Measurements from ENCODE around the gene KLHL36.

The KLHL36 gene

GRCh38 chr16:84648595-84649510, 542 bp downstream of the KLHL36 start:
- DNase-seq (ENCODE audit: low spot score) = no peak

- no peak for DNase-seq (ENCODE audit: low spot score)
Observed at GRCh38 chr16:84649511-84649861, 1.2 kb downstream of the KLHL36 start.

GRCh38 chr16:84650062-84650991, 2.0 kb downstream of the KLHL36 start:
- DNase-seq (ENCODE audit: low spot score) = peak; percentile 25

GRCh38 chr16:84652566-84652965, 4.3 kb downstream of the KLHL36 start:
- no peak for DNase-seq (ENCODE audit: low spot score)

- DNase-seq (ENCODE audit: low spot score) = no peak
Observed at GRCh38 chr16:84654238-84654637, 5.9 kb downstream of the KLHL36 start.

GRCh38 chr16:84654998-84655397, 6.7 kb downstream of the KLHL36 start:
- DNase-seq (ENCODE audit: low spot score) = no peak

- DNase-seq (ENCODE audit: low spot score) = no peak
Observed at GRCh38 chr16:84656649-84657048, 8.3 kb downstream of the KLHL36 start.

GRCh38 chr16:84657229-84657837, 9.0 kb downstream of the KLHL36 start:
- no peak for DNase-seq (ENCODE audit: low spot score)

- no peak for DNase-seq (ENCODE audit: low spot score)
Observed at GRCh38 chr16:84658690-84659089, 10.4 kb downstream of the KLHL36 start.

- no peak for DNase-seq (ENCODE audit: low spot score)
Observed at GRCh38 chr16:84659656-84660300, 11.5 kb downstream of the KLHL36 start.

- no peak for DNase-seq (ENCODE audit: low spot score)
Observed at GRCh38 chr16:84660973-84661372, 12.7 kb downstream of the KLHL36 start.

- DNase-seq (ENCODE audit: low spot score) = no peak
Observed at GRCh38 chr16:84661418-84662060, 13.2 kb downstream of the KLHL36 start.

GRCh38 chr16:84662471-84662870, 14.2 kb downstream of the KLHL36 start:
- no peak for DNase-seq (ENCODE audit: low spot score)

- DNase-seq (ENCODE audit: low spot score) = no peak
Observed at GRCh38 chr16:84663433-84664101, 15.3 kb downstream of the KLHL36 start.

- DNase-seq (ENCODE audit: low spot score) = no peak
Observed at GRCh38 chr16:84665359-84665758, 17.0 kb downstream of the KLHL36 start.

GRCh38 chr16:84665843-84666242, 17.5 kb downstream of the KLHL36 start:
- no peak for DNase-seq (ENCODE audit: low spot score)

- no peak for DNase-seq (ENCODE audit: low spot score)
Observed at GRCh38 chr16:84667600-84668309, 19.4 kb downstream of the KLHL36 start.

- no peak for DNase-seq (ENCODE audit: low spot score)
Observed at GRCh38 chr16:84670063-84670462, 21.8 kb downstream of the KLHL36 start.

- peak; percentile 45 for DNase-seq (ENCODE audit: low spot score)
Observed at GRCh38 chr16:84672276-84673202, 24.2 kb downstream of the KLHL36 start.

Measured in pons (tissue), 1 donor.